Erythroblast (primary cell): Measurements from ENCODE around the gene CBL.
A peak's percentile ranks its signal among the peaks of the same experiment; 100 is the strongest.
"Not testable (repeated sequence)": the region's sequence is repeated elsewhere in the genome, so short reads cannot be mapped to it uniquely, and the experiment has no call there.

Source experiments
- DNase-seq, 2 experiments: peaks; one replicate each; lab custom pipeline; 2025; lab: John Stamatoyannopoulos, UW
- GATA1 ChIP-seq: IDR thresholded peaks from 2 replicates; pipeline ENCODE4 v1.6.1; 2011; ENCODE audit warnings: low read depth, mild to moderate bottlenecking, control low read depth, low read length, moderate library complexity
- POLR2A ChIP-seq: IDR thresholded peaks from 2 replicates; pipeline ENCODE4 v1.6.1; 2011; ENCODE audit warnings: mild to moderate bottlenecking, low read length

The CBL gene

DNA sequence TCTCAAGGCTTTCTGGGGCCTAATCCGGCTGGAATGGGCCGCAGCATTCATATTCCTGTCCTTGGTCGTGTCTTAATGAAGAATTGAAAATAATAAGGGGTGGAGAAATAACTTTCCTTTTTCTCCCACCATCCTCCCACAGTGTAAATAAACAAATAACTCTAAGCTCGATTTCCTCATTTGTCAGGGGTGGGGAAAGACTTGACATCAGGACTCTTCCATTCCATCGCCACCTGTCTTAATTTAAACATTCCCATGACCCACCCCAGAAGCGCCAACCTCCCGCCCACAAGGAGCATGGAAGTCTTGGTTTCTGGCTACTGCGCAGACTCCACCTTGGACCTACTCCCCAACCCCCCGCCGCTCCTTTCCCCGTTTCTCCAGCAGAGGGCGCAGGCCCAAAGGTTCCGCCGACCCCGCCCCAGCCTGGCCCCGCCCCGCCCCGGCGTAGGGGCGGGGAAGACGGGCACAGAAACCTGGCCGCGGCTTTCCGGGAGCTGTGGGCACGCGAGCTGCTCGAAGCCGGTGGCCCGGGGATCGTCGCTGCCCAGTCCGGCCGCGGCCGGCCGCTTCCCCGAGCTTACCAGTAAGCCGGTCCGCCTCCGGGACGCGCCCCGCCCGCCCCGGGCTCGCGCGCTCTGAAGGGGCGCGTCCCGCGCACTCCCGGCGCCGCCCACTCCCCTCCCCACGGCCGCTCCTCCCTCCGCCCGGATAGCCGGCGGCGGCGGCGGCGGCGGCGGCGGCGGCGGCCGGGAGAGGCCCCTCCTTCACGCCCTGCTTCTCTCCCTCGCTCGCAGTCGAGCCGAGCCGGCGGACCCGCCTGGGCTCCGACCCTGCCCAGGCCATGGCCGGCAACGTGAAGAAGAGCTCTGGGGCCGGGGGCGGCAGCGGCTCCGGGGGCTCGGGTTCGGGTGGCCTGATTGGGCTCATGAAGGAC is at the start of gene CBL:
Gene CBL, plus strand, starts transcription at position 766 of the 937 bp plus-strand sequence. Its CDS starts 79 bp downstream, at position 845.
- peak; percentile 90 to 95 for DNase-seq
- TF ChIP-seq GATA1 (no peak), POLR2A (no peak)

- TF ChIP-seq GATA1: no peak
- TF ChIP-seq POLR2A: no peak
- no peak for DNase-seq
Measured at GRCh38 chr11:119156496-119156895, 49.6 kb upstream of the CBL start.

DNA sequence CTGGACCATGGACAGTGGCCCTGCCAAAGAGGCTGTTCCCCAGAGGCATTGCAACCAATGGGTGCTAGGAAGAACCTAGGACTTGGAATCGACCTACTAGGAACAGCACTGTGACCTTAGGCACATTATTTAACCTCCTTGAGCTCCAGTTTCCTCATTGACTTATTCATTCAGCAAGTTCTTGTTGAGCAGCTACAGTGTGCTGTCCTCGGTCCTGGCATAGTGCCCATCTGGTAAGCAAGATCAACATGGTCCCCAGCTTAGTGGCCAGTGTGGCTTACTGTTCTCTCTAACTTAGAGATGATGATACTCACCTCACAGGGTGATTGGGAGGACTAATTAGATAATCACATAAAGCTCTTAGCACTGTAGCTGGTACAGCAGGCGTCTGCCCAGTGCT is 49.1 kb upstream of the CBL start:
- peak; percentile 29 to 51 for DNase-seq
- TF ChIP-seq POLR2A: no peak
- no peak for TF ChIP-seq GATA1

DNA sequence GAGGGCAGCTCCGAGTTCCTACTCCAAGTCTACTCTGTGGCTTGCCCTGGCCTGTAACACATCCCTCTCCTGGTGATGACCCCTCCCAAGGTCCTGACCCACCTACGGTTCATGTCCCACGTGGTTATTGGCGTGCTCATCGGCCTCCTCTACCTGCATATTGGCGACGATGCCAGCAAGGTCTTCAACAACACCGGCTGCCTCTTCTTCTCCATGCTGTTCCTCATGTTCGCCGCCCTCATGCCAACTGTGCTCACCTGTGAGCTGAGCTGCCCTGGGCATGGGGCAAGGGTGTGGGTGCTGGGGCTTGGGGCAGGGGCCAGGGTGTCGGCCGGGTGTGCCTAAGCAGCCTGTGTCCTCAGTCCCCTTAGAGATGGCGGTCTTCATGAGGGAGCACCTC is 47.7 kb upstream of the CBL start:
- TF ChIP-seq GATA1: no peak
- no peak for TF ChIP-seq POLR2A
- DNase-seq: no peak

GRCh38 chr11:119160151-119160550 is 46.0 kb upstream of the CBL start:
- TF ChIP-seq POLR2A: no peak
- no peak for TF ChIP-seq GATA1
- no peak for DNase-seq

GRCh38 chr11:119161871-119162270 is 44.3 kb upstream of the CBL start:
- TF ChIP-seq GATA1 (no peak), POLR2A (no peak)
- no peak for DNase-seq

DNA sequence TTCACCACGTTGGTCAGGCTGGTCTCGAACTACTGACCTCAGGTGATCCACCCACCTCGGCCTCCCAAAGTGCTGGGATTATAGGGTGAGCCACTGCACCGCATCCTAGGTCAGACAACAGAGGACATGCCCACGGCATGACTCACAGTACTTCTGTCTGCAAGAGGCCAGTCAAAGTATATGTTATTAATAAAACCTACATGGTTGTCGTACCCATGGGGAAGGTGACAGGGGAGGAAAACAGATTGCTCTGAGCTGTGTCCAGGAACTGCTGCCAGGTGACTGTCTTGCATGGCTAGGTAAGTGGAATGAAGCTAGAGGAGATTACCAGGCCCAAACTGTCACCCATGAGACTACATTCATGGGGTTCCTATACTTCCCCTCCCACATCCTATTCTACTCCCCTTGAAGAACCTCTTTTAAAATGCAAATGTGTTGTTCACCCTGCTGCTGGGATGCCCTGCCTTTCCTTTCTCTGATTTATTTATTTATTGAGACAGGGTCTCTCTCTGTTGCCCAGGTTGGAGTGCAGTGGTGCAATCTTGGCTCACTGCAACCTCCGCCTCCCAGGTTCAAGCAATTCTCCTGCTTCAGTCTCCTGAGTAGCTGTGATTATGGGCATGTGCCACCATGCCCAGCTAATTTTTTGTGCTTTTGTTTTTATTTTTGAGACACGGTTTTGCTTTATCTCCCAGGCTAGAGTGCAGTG is 39.6 kb upstream of the CBL start:
- no peak for TF ChIP-seq GATA1
- TF ChIP-seq POLR2A: no peak

DNA sequence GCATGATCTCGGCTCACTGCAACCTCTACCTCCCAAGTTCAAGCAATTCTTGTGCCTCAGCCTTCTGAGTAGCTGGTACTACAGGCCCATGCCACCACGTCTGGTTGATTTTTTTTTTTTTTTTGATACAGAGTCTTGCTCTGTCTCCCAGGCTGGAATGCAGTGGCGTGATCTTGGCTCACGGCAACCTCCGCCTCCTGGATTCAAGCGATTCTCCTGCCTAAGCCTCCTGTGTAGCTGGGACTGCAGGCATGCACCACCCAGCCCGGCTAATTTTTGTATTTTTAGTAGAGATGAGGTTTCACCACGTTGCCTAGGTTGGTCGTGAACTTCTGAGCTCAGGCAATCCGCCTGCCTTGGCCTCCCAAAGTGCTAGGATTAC is 39.1 kb upstream of the CBL start:
- not testable (repeated sequence) for DNase-seq

More for the DNA sequence above, 39.6 kb upstream of the CBL start:
- DNase-seq: no peak

DNA sequence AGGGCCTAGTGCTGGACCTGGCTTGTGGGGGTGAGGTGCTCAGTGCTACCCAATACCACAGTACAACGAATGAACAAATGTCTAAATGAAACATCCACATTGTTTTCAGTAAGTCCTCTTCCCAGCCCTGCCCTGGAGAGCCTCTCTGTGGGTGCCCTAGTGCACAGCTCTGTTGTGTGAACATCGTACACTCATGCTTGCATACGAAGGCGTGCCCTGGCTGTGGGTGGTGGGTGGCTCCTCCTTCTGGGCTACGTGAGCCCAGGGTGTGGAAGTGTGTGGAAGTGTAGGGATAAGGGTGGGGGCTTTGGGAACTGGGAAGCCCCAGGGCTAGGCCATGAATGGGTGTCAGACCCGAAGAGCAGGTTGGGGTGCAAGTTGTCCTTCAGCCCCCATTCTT is 38.2 kb upstream of the CBL start:
- no peak for TF ChIP-seq POLR2A
- TF ChIP-seq GATA1: no peak
- DNase-seq: no peak

DNA sequence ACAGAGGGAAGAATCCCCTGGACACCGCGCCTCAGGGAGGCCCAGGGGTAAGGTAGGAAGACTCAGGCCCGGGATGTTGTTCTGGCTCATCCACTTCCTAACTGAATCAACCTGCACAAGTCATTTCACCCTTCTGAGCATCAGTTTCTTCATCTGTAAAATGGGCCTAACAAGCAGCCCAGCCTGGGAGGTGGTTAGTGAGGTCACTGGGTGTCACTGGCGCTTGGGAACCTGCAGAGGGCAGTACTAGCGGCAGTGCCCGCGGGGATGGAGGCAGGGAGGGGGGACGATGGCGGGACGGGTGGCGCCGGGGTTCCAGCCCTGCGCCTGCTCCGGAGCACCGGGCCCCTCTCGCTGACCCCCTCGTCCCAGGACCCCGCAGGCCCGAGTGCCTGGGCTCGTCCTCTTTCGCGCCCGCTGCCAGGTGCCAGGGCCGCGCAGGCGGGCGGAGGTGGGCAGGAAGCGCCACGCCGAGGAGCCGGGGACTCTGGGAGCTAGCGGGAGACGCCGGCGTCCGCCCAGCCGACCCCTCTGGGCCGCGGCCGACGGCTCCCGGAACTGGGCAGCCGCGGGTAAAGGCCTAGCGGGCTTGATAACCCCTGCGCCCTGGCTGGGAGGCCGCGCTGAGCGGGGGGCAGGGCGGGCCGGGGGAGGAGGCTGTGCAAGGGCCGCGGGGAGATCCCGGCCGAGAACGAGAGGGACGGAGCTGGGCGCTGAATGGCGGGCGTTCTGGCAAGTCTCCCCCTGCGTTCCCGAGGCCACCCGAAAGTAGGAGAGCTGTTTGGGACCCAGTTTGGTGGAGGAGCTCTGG is 37.5 kb upstream of the CBL start, which contains the start of gene NLRX1:
Gene NLRX1, plus strand, starts transcription at position 255 of the 811 bp plus-strand sequence. CDS start 2,679 bp downstream, outside the sequence.
- DNase-seq: peak; percentile 88 to 90
- no peak for TF ChIP-seq GATA1
- TF ChIP-seq POLR2A: peak; percentile 87

DNA sequence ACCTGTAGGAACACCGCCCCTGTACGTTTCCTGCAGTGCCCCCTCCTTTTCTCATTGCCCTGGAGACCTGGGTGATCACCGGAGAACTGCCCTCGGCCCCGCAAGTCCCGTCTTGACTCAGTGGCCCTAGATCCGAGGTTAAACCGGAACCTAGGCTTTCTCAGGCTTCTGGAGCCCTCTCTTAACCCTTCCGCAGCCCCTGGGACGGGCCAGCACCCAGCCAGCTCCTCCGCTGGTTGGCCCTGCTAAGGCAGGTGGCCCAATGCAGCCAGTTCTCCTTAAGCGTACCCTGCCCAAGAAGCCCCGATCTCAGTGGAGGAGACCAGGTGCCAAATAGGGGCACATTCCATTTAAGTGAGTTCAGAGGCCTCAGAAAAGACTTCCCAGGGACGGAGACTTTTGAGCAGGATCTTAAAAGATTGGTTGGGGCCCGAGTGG is 36.8 kb upstream of the CBL start:
- TF ChIP-seq GATA1 (no peak), POLR2A (no peak)
- DNase-seq: peak in 1 of 2 experiments; percentile 62

- TF ChIP-seq GATA1 (no peak), POLR2A (no peak)
Measured at GRCh38 chr11:119172513-119172912, 33.6 kb upstream of the CBL start.

DNA sequence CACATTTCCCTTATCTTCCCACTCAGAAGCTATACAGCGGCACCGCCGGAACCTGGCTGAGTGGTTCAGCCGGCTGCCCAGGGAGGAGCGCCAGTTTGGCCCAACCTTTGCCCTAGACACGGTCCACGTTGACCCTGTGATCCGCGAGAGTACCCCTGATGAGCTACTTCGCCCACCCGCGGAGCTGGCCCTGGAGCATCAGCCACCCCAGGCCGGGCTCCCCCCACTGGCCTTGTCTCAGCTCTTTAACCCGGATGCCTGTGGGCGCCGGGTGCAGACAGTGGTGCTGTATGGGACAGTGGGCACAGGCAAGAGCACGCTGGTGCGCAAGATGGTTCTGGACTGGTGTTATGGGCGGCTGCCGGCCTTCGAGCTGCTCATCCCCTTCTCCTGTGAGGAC is 32.7 kb upstream of the CBL start:
- no peak for TF ChIP-seq GATA1
- TF ChIP-seq POLR2A: no peak

More at GRCh38 chr11:119172513-119172912, 33.6 kb upstream of the CBL start:
- no peak for DNase-seq

More for the DNA sequence above, 32.7 kb upstream of the CBL start:
- no peak for DNase-seq
